OCI-LY7 (cell line): ENCODE results near the gene C4orf50. TPM values are rescaled to one million over a fixed set of nuclear protein-coding genes. Genes with fewer than 3 reads are reported as not detected.

Source experiments
- Bru-seq: library from RNA; stranded (reverse); fragments of 400-500 nt; gene quantifications from one replicate; lab custom pipeline; 2021; lab: Mats Ljungman, UMichigan
- BruChase-seq, 2 experiments: library from RNA; stranded (reverse); fragments of 400-500 nt; gene quantifications; one replicate each; lab custom pipeline; 2021; lab: Mats Ljungman, UMichigan
- BruUV-seq: library from RNA; stranded (reverse); fragments of 400-500 nt; replicated peaks from 2 replicates; lab custom pipeline; 2021; lab: Mats Ljungman, UMichigan
- CTCF ChIA-PET: fragments of 300-600 bp; sonication (Branson Sonifier 250); formaldehyde crosslinking; loops from one replicate; lab custom pipeline; 2022; ENCODE audit warnings: antibody characterized with exemption; ENCODE audit not compliant: unreplicated experiment; lab: Charles Lee
- POLR2A ChIA-PET: fragments of 300-600 bp; sonication (Branson Sonifier 250); formaldehyde crosslinking; loops from one replicate; lab custom pipeline; 2022; ENCODE audit warnings: antibody characterized with exemption; lab: Charles Lee
- DNase-seq: peaks from one replicate; pipeline ENCODE4 v3.0.0-alpha.2; 2015; ENCODE audit warnings: low spot score
- H2AFZ ChIP-seq: fragments of 200-600 bp; sonication (generic), shearing (Covaris generic); 2 replicates; pipeline ENCODE4 v1.6.1; 2014; ENCODE audit warnings: mild to moderate bottlenecking, antibody characterized with exemption, low read length, moderate library complexity
- H3K27ac ChIP-seq: fragments of 200-600 bp; sonication (generic); 2 replicates; pipeline ENCODE4 v1.5.1; 2014; ENCODE audit warnings: mixed run types, low read depth, mild to moderate bottlenecking, moderate library complexity, low read length, inconsistent platforms; ENCODE audit not compliant: poor library complexity, severe bottlenecking
- H3K36me3 ChIP-seq: fragments of 200-600 bp; sonication (generic); 2 replicates; pipeline ENCODE4 v1.6.1; 2014; ENCODE audit warnings: mild to moderate bottlenecking, antibody characterized with exemption, low read length, moderate library complexity, mixed read lengths; ENCODE audit not compliant: insufficient read depth
- H3K4me1 ChIP-seq: fragments of 200-600 bp; sonication (generic); 2 replicates; pipeline ENCODE4 v1.5.1; 2014; ENCODE audit warnings: mild to moderate bottlenecking, low read length; ENCODE audit not compliant: insufficient read depth, poor library complexity, severe bottlenecking
- H3K4me2 ChIP-seq: fragments of 200-600 bp; sonication (generic); 2 replicates; pipeline ENCODE4 v1.6.1; 2014; ENCODE audit warnings: mild to moderate bottlenecking, low read length
- H3K4me3 ChIP-seq: fragments of 200-600 bp; sonication (generic); 2 replicates; pipeline ENCODE4 v1.5.1; 2014; ENCODE audit warnings: mild to moderate bottlenecking, low read depth, low read length; ENCODE audit not compliant: poor library complexity, severe bottlenecking
- H3K79me2 ChIP-seq: fragments of 200-600 bp; sonication (generic); 2 replicates; pipeline ENCODE4 v1.6.1; 2016; ENCODE audit warnings: low read depth, mild to moderate bottlenecking, low read length, moderate library complexity, mixed read lengths; ENCODE audit not compliant: insufficient read depth
- H3K9me2 ChIP-seq: fragments of 200-600 bp; sonication (generic); 2 replicates; pipeline ENCODE4 v1.6.1; 2016; ENCODE audit warnings: mild to moderate bottlenecking, low read length, mixed read lengths; ENCODE audit not compliant: insufficient read depth
- H3K9me3 ChIP-seq: fragments of 200-600 bp; sonication (generic); 2 replicates; pipeline ENCODE4 v1.6.1; 2014; ENCODE audit warnings: mild to moderate bottlenecking, mixed run types, low read length, mixed read lengths
- H4K20me1 ChIP-seq: fragments of 200-600 bp; sonication (generic); 2 replicates; pipeline ENCODE4 v1.6.1; 2014; ENCODE audit warnings: mild to moderate bottlenecking, antibody characterized with exemption, low read length, moderate library complexity, mixed read lengths; ENCODE audit not compliant: insufficient read depth
- EZH2phosphoT487 ChIP-seq: fragments of 200-600 bp; sonication (generic); IDR thresholded peaks from 2 replicates; pipeline ENCODE4 v1.6.1; 2018; ENCODE audit warnings: low read depth, borderline replicate concordance, mild to moderate bottlenecking, mixed run types, antibody characterized with exemption, low read length, moderate library complexity, mixed read lengths
- intact Hi-C: fragments of 100-400 bp; cut with micrococcal nuclease; formaldehyde crosslinking; loops from one replicate; pipeline ENCODE4 v1.10.0; 2022; ENCODE audit not compliant: unreplicated experiment
- long read RNA-seq: library from polyadenylated mRNA; stranded (forward); transcript quantifications from one replicate; pipeline ENCODE4 v2.0.0, GENCODE V29; 2022
- total RNA-seq, 2 experiments: library from RNA; depleted of rRNA in 1 of 2; stranded (reverse); fragments of >200 nt in 1 of 2; shearing (Covaris generic) in 1 of 2; gene quantifications; 2 replicates each; pipeline ENCODE4 v1.2.3, GENCODE V29; 2014 to 2022
- TF ChIP-seq, protein P1 (sequence below): fragments of 200-600 bp; sonication (generic); conservative IDR thresholded peaks from 2 replicates; pipeline ENCODE4 v1.5.1; 2014; ENCODE audit warnings: mild to moderate bottlenecking, antibody characterized with exemption, low read length, moderate library complexity, mixed read lengths

The C4orf50 gene
- total RNA-seq (2014; rRNA removed; shearing (Covaris generic)) (0.06 TPM in 1 of 2 replicates, not detected in the other), total RNA-seq (2022) (not detected in 2 replicates), Bru-seq, nascent RNA (percentile 1 among the genes with signal in this experiment), BruChase-seq, experiment 1, labeled RNA remaining after a 6-hour chase (not detected), BruChase-seq, experiment 2, labeled RNA remaining after a 2-hour chase (not detected)
- long read RNA-seq, partial matches to known transcripts, result 0 of 3 reads
- long read RNA-seq, other reads (novel, unspliced or antisense), result 3 of 3 reads

DNA sequence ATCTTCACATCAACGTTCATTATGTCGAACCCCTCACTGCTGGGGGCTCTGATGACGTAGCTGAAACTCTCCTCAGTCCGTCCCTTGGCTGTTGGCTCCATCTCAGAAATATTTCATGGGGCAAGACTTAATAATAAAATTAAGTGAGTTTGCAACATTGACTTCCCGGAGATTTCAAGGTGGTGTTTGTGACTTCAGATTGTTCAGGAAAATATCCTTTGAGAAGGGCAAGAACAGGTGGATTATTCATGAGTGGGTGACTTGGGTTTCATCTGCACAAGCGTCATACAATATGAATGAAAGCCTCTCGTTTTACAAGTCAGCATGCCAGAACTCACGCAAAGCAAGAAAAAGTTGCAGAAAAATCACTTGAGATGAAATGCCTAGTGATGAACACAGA, at the start of gene C4orf50:
Gene C4orf50 (minus strand): TSS at position 101 of the 400 bp plus-strand sequence.
- no peak for DNase-seq
- H3K27ac ChIP-seq, result no peak within 1 kb of the TSS
- no peaks in the 10 kb centered on the region for H3K36me3 ChIP-seq
- intact Hi-C loops, result no loop called here
- H3K9me3 ChIP-seq, result no peaks in the 10 kb centered on the region
- TF ChIP-seq, protein P1, sequence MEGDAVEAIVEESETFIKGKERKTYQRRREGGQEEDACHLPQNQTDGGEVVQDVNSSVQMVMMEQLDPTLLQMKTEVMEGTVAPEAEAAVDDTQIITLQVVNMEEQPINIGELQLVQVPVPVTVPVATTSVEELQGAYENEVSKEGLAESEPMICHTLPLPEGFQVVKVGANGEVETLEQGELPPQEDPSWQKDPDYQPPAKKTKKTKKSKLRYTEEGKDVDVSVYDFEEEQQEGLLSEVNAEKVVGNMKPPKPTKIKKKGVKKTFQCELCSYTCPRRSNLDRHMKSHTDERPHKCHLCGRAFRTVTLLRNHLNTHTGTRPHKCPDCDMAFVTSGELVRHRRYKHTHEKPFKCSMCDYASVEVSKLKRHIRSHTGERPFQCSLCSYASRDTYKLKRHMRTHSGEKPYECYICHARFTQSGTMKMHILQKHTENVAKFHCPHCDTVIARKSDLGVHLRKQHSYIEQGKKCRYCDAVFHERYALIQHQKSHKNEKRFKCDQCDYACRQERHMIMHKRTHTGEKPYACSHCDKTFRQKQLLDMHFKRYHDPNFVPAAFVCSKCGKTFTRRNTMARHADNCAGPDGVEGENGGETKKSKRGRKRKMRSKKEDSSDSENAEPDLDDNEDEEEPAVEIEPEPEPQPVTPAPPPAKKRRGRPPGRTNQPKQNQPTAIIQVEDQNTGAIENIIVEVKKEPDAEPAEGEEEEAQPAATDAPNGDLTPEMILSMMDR, result no peak
- no peak for TF ChIP-seq EZH2phosphoT487
- no peak within 1 kb of the TSS for H2AFZ ChIP-seq
- no peak within 1 kb of the TSS for H3K4me3 ChIP-seq
- no peaks in the 10 kb centered on the region for H3K4me1 ChIP-seq
- ChIA-PET POLR2A (no interaction called here), CTCF (no interaction called here)
- no TSS peak for BruUV-seq
- no peak within 1 kb of the TSS for H3K4me2 ChIP-seq
- no peaks in the 10 kb centered on the region for H3K79me2 ChIP-seq
- no peaks in the 10 kb centered on the region for H4K20me1 ChIP-seq
- no peaks in the 10 kb centered on the region for H3K9me2 ChIP-seq

DNA sequence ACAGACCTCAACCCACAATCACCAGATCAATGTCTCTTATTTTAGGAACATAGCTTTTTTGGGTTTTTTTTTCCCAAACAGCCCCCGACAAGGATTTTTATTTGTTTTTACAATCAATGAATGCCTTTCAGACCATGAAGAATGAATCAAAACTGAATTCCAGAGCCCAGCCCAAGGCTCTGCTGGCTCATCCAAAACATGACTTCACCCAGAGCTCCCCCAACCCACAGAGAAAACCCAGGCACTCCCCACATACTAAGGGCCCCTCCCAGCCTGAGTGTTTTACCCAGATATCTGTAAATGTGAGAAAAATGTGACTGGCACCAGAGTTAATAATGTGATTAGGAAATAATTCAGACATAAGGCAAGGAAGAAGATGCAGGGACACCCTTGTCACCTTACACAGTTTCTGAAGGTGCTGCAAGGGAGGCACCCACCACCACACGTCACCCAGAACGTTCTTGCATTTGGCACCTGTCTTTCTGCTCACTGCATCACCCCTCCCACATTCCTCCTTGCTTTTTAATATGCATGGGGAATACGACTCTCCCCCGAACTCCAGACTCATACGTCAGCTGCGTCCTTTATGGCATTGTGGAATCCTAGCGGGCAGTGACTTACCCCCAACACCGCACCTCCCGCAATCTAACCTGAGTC, 47.8 kb upstream of the C4orf50 start:
- H3K4me2 ChIP-seq, result no peak overlapping the region
- no peak overlapping the region for H3K4me3 ChIP-seq
- no peaks in the 10 kb centered on the region for H3K9me3 ChIP-seq
- no peak overlapping the region for H2AFZ ChIP-seq
- H3K4me1 ChIP-seq, result no peaks in the 10 kb centered on the region
- POLR2A ChIA-PET, result no interaction called here
- H4K20me1 ChIP-seq, result no peaks in the 10 kb centered on the region
- no peak for TF ChIP-seq EZH2phosphoT487
- TF ChIP-seq, protein P1, result no peak
- intact Hi-C loops, result no loop called here
- no peaks in the 10 kb centered on the region for H3K9me2 ChIP-seq
- H3K36me3 ChIP-seq, result no peaks in the 10 kb centered on the region
- no peak overlapping the region for H3K27ac ChIP-seq
- DNase-seq, result no peak
- no TSS peak for BruUV-seq
- H3K79me2 ChIP-seq, result no peaks in the 10 kb centered on the region
- CTCF ChIA-PET, result interaction anchor here (0.6 kb wide), 1 partner anchor 22 kb away, joined by 3 read pairs; no protein-coding TSS in a partner anchor

DNA sequence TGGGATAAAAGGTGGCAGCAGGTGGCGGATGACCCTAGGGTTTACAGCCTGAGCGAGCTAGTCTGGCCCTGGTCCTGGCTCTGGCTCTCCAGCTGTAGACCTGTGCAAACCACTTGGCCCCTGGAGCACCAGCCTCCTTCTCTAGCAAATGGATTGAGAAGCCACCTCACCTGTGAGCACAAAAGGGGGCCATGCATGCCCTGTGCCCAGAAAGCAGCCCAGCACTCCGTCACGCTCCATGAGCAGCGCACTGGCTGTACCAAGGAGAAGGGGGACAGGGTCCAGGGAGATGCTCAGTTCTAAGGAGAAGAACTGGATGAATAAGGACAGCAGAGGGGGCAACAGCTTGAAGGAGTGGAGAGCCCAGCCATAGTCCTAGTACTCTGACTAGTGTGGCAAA, 46.9 kb upstream of the C4orf50 start:
- H3K36me3 ChIP-seq, result no peaks in the 10 kb centered on the region
- no peak overlapping the region for H3K27ac ChIP-seq
- POLR2A ChIA-PET, result no interaction called here
- CTCF ChIA-PET, result no interaction called here
- H3K9me2 ChIP-seq, result no peaks in the 10 kb centered on the region
- no TSS peak for BruUV-seq
- no peaks in the 10 kb centered on the region for H3K79me2 ChIP-seq
- no peaks in the 10 kb centered on the region for H3K9me3 ChIP-seq
- no peak overlapping the region for H3K4me3 ChIP-seq
- DNase-seq, result no peak
- TF ChIP-seq, protein P1, result no peak
- no peak for TF ChIP-seq EZH2phosphoT487
- H3K4me2 ChIP-seq, result no peak overlapping the region
- intact Hi-C loops, result no loop called here
- H3K4me1 ChIP-seq, result no peaks in the 10 kb centered on the region
- no peak overlapping the region for H2AFZ ChIP-seq
- no peaks in the 10 kb centered on the region for H4K20me1 ChIP-seq
